ENCODE data around the gene PACRG.

DNA sequence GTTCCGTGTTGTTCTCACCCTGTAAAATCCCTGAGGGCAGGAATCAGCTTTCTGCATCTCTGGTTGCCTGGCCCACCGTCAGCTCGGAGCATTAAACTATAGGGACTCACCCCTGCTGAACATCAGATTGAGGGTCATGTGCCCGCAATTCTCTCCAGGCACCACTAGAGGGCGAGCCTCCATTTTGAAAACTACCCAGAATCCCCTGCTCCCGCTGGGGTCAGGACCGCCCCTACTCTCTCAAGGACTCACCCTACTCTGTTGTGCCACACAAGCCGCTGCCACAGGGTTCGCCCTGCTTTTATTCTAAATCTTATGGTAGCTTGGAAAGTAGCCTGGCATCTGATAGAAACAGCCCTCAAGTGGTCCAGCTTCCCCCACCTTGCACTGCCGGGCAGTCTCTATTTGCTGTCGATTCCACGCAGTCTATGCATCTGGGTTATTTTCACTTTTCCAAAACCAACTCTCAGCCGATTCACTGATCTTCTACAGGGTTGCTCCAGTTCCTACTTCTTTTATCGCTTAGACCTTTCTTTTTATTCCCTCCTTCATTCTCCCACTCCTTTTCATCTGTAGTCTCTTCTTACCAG lies 442.6 kb downstream of the PACRG start:
- TF ChIP-seq CTCF (IDR thresholded peaks at IDR 0.05) (peak in 3 of 6 experiments; percentile 19 to 55 (median 20)), POLR2A (IDR thresholded peaks at IDR 0.05) (no peak)
